GM11168 (cell line): Measurements from ENCODE around the gene RNF103.
"Not testable (repeated sequence)": the region's sequence is repeated elsewhere in the genome, so short reads cannot be mapped to it uniquely, and the experiment has no call there.

Source experiments
- in situ Hi-C: fragments of 300-500 bp; cut with MboI; formaldehyde crosslinking; loops from one replicate; pipeline ENCODE4 v1.12.0; 2022; ENCODE audit warnings: low sequenced_read_pairs; ENCODE audit not compliant: unreplicated experiment

The RNF103 gene

GRCh38 chr2:86628091-86628522 is 4.4 kb upstream of the RNF103 start:
- in situ Hi-C loops = loop anchor here (10.0 kb wide), 1 partner anchor 67 kb away; no protein-coding TSS in a partner anchor

DNA sequence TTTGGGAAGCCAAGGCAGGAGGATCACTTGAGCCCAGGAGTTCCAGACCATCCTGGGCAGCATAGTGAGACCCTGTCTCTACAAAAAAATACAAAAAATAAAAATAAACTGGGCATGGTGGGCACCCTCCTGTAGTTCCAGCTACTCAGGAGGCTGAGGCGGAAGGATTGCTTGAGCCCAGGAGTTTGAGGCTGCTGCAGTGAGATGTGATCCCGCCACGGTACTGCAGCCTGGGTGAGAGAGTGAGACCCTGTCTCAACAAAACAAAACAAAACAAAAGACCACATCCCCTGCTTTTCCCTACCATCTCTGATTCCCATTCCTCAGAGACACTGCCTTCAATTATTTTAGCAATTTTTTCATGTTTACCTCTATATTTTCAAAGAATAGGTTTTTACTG is 3.9 kb upstream of the RNF103 start:
- in situ Hi-C loops = loop anchor here (10.0 kb wide), 1 partner anchor 67 kb away; no protein-coding TSS in a partner anchor

DNA sequence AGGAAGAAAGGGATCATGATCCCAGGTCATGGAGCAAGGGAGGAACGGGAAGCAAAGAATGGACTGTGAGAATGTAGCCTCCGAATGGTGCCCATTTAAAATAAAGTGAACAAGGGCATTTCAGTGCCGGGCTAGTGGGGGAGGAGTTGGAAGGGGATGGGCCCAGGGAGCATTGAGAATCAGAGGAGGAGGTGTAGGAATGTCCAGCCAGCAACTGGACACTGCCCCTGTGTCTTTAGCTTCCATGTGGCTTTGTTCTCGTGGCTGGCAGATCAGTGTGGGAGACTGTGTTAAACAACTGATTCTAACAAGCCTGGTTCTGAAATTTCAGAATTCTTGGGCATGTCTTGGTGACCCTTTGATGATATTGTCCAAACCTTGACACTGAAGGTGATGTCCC is 1.4 kb upstream of the RNF103 start:
- in situ Hi-C loops = loop anchor here (10.0 kb wide), 1 partner anchor 70 kb away; no protein-coding TSS in a partner anchor

DNA sequence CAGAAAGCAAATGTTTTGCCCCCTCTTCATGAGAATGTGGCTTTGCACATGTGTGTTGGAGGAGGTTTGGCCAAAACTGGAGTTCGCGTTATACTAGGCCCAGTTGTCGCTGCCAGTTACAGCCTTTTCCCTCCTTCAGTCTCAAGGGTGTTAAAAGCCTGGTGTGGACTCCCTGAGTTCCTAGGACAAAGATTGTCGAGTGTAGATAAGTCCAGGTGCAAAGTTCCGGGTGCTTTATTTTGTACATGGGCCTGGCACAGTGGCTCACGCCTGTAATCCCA is 542 bp upstream of the RNF103 start:
- in situ Hi-C loops = loop anchor here (10.0 kb wide), 1 partner anchor 71 kb away; no protein-coding TSS in a partner anchor

- in situ Hi-C loops = loop anchor here (10.0 kb wide), 1 partner anchor 72 kb away; no protein-coding TSS in a partner anchor
Observed at GRCh38 chr2:86623043-86623493, 597 bp downstream of the RNF103 start.

- in situ Hi-C loops = loop anchor here (10.0 kb wide), 1 partner anchor 72 kb away; no protein-coding TSS in a partner anchor
Observed at GRCh38 chr2:86622519-86623042, 1.1 kb downstream of the RNF103 start.

GRCh38 chr2:86621280-86621943 is 2.3 kb downstream of the RNF103 start:
- in situ Hi-C loops = loop anchor here (10.0 kb wide), 1 partner anchor 73 kb away; no protein-coding TSS in a partner anchor

GRCh38 chr2:86617738-86618137 is 5.9 kb downstream of the RNF103 start:
- in situ Hi-C loops = no loop called here

GRCh38 chr2:86617153-86617552 is 6.5 kb downstream of the RNF103 start:
- in situ Hi-C loops = no loop called here

- in situ Hi-C loops = no loop called here
Observed at GRCh38 chr2:86616502-86616901, 7.2 kb downstream of the RNF103 start.

- in situ Hi-C loops = no loop called here
Observed at GRCh38 chr2:86615596-86615995, 8.1 kb downstream of the RNF103 start.

GRCh38 chr2:86613515-86613914 is 10.2 kb downstream of the RNF103 start:
- in situ Hi-C loops = no loop called here

DNA sequence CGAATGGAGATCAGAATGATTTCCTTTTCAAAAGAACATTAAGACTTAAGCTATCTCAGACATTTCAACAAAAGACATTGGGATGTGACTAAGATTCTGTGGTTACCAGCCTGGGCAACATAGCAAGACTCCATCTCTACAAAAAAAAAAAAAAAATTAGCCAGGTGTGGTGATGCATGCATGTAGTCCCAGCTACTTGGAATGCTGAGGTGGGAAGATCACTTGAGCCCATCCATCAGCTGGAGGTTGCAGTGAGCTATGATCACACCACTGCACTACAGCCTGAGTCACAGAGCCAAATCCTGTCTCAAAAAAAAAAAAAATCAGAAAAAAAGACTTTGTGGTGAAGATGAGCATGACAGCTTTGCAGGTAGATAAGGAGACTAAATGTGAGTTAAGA is 12.8 kb downstream of the RNF103 start:
- in situ Hi-C loops = no loop called here

GRCh38 chr2:86608832-86609410 is 14.7 kb downstream of the RNF103 start:
- in situ Hi-C loops = no loop called here

DNA sequence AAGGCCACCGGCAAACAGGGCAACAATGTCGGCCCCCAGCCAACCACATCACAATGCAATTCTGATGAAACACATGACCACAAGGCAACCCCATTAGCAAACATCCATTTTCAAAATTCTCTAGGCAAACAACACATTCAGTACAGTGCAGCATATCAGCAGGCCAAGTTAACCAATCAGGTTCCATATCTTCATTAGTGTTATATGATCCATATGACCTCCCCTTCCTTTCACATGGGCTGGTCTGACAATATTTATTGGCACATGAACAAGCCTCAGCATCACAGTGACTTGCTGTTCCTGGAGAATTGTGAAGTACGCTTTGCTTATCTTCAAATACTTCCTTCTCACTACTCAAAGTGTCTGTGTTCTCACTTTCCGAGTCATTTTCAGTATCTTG is 19.8 kb downstream of the RNF103 start:
- in situ Hi-C loops = no loop called here

DNA sequence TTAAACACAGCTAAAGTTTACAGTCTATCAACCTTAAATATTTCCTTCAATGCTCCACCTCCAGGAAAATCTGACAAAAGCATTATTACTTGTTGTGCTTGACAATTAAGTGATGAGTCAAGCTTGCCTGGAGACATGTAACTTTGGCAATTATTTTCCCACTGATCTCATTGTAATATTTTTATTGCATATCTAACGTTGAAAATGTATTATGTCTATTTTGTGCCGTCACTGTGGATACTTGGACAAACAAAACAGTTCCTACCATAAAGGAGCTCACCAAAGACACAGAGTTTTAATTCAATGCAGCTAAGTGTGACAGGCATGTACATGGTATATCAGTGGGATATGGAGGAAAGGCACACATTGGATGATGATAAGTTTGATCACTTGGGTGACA is 24.7 kb downstream of the RNF103 start:
- in situ Hi-C loops = no loop called here

DNA sequence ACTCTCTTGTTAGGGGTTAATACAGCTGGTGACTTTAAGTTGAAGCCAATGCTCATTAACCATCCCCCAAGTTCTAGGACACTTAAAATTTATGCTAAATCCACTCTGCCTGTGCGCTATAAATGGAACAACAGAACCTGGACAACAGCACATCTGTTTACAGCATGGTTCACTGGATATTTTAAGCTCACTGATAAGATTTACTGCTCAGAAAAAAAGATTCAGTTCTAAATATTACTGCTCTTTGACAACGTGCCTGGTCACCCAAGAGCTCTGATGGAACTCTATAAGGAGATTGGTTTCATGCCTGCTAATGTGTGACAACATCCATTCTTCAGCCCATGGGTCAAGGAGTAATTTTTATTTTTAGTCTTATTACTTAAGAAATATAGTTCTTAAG is 27.5 kb downstream of the RNF103 start:
- in situ Hi-C loops = no loop called here

DNA sequence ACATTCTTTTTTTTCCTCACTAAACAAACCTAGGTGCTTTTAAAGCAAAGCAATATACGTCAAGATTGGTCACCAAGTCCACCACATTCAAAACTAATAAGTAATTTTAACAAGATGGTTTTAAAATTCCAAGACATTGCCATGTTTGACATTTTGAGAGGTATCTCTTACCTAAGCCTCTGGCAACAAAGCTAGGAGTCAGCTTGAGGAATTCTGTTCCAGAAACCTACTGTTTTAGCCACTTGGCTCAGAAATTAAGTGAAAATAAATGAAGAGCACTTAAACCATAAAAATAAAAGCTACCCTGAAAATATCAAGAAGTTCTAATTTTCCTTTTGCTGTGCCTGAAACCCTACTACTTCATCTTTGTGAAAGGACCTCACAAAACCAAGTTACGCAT is 30.4 kb downstream of the RNF103 start:
- in situ Hi-C loops = no loop called here

- in situ Hi-C loops = no loop called here
Observed at GRCh38 chr2:86592547-86593230, 31.0 kb downstream of the RNF103 start.

GRCh38 chr2:86589701-86590100 is 34.0 kb downstream of the RNF103 start:
- in situ Hi-C loops = not testable (repeated sequence)
